Breast epithelium (tissue), 4 donors: Measurements from ENCODE around the gene MAP7. TPM values are rescaled to one million over a fixed set of nuclear protein-coding genes. Genes with fewer than 3 reads are reported as not detected.

Experiments used
- DNase-seq, 2 donors: peaks; one replicate each; pipeline ENCODE4 v3.0.0-alpha.2; 2019; ENCODE audit warnings: low spot score in 2 of 2
- H3K27ac ChIP-seq, 2 donors: fragments of 200-600 bp; sonication (generic) in 1 of 2; one replicate each; pipeline ENCODE4 v1.5.1; 2016 to 2019; ENCODE audit warnings: mild to moderate bottlenecking in 1 of 2
- H3K27me3 ChIP-seq, 2 donors: fragments of 200-600 bp; sonication (generic) in 1 of 2; one replicate each; pipeline versions ENCODE4 v1.5.1 to v1.6.0; 2017 to 2019; ENCODE audit warnings: control low read depth in 1 of 2, mild to moderate bottlenecking in 1 of 2
- H3K36me3 ChIP-seq: fragments of 200-600 bp; one replicate; pipeline ENCODE4 v1.5.1; 2019
- H3K4me1 ChIP-seq, 2 donors: fragments of 200-600 bp; sonication (generic); one replicate each; pipeline ENCODE4 v1.5.1; 2016 to 2019; ENCODE audit warnings: control low read depth in 1 of 2
- H3K4me3 ChIP-seq, 3 donors: fragments of 200-600 bp; sonication (generic); 1 replicate in 2 of 3; 2 replicates in 1 of 3; pipeline ENCODE4 v1.5.1; 2016 to 2019; ENCODE audit warnings: mild to moderate bottlenecking in 3 of 3, moderate library complexity in 2 of 3
- H3K9me3 ChIP-seq, 2 donors: fragments of 200-600 bp; sonication (generic) in 1 of 2; one replicate each; pipeline ENCODE4 v1.5.1; 2016 to 2019; ENCODE audit warnings: control low read depth in 1 of 2
- POLR2A ChIP-seq: fragments of 450-650 bp; IDR thresholded peaks from one replicate; pipeline ENCODE4 v1.6.1; 2016; ENCODE audit warnings: antibody characterized with exemption, mild to moderate bottlenecking, moderate library complexity
- POLR2AphosphoS5 ChIP-seq, 3 donors: sonication (generic); formaldehyde crosslinking; IDR thresholded peaks; one replicate each; pipeline ENCODE4 v1.6.1; 2017; ENCODE audit warnings: antibody characterized with exemption in 3 of 3
- intact Hi-C: fragments of 100-400 bp; cut with DNase I; formaldehyde crosslinking; loops from one replicate; pipeline ENCODE4 v1.15.1; 2023; ENCODE audit warnings: low total_unique reads
- total RNA-seq, 3 donors: library from RNA; depleted of rRNA; stranded (reverse); fragments of >200 nt; gene quantifications; one replicate each; pipeline ENCODE4 v1.1.0, GENCODE V29; 2016
- TF ChIP-seq, protein P1 (sequence below), 3 donors: fragments of 450-650 bp; IDR thresholded peaks; one replicate each; pipeline ENCODE4 v1.5.1; 2016 to 2017; ENCODE audit warnings: antibody characterized with exemption in 3 of 3, mild to moderate bottlenecking in 3 of 3, moderate library complexity in 3 of 3

The MAP7 gene
- total RNA-seq, 3 donors from 2014 or later = 14.2 to 42.4 (median 16.4) TPM

DNA sequence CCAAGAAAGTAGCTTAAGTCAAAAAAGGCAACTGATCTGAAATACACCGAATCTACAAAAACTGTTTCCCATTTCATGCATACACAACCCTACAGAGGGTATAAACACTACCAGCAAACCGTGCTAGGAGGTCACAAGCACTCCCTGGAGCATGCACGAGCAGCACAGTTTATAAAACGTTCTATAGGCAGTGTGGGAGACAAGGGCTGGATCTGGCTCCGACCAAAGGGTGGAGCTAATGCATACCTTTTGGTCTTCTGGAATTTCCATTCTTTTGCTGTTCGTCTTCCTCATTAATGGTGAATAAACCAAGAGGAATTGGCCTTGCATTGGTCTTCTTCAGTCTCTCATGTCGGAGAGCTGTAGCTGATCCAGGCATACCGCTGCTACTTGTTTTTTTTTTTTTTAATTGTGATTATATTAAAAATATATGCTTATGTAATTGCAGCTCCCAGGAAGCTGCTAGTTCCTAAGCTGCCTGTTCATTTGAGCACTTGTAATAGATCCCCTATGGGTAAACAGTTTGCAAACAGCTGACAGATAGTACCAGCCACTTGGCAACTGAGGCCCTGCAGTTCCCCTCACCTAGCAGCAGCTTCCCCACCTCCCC lies 24.5 kb downstream of the MAP7 start:
- H3K4me3 ChIP-seq = no peak overlapping the region
- no peak overlapping the region for H3K27ac ChIP-seq
- no peaks in the 10 kb centered on the region for H3K9me3 ChIP-seq
- peaks cover 0 to 5% of the 10 kb centered on the region in 2 donors for H3K4me1 ChIP-seq
- H3K27me3 ChIP-seq = no peaks in the 10 kb centered on the region
- H3K36me3 ChIP-seq = no peaks in the 10 kb centered on the region
- no peak for DNase-seq
- intact Hi-C loops = no loop called here
- no peak for TF ChIP-seq POLR2A
- TF ChIP-seq, protein P1, sequence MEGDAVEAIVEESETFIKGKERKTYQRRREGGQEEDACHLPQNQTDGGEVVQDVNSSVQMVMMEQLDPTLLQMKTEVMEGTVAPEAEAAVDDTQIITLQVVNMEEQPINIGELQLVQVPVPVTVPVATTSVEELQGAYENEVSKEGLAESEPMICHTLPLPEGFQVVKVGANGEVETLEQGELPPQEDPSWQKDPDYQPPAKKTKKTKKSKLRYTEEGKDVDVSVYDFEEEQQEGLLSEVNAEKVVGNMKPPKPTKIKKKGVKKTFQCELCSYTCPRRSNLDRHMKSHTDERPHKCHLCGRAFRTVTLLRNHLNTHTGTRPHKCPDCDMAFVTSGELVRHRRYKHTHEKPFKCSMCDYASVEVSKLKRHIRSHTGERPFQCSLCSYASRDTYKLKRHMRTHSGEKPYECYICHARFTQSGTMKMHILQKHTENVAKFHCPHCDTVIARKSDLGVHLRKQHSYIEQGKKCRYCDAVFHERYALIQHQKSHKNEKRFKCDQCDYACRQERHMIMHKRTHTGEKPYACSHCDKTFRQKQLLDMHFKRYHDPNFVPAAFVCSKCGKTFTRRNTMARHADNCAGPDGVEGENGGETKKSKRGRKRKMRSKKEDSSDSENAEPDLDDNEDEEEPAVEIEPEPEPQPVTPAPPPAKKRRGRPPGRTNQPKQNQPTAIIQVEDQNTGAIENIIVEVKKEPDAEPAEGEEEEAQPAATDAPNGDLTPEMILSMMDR (IDR thresholded peaks at IDR 0.05) = no peak
- no peak for TF ChIP-seq POLR2AphosphoS5 (IDR thresholded peaks at IDR 0.05)

DNA sequence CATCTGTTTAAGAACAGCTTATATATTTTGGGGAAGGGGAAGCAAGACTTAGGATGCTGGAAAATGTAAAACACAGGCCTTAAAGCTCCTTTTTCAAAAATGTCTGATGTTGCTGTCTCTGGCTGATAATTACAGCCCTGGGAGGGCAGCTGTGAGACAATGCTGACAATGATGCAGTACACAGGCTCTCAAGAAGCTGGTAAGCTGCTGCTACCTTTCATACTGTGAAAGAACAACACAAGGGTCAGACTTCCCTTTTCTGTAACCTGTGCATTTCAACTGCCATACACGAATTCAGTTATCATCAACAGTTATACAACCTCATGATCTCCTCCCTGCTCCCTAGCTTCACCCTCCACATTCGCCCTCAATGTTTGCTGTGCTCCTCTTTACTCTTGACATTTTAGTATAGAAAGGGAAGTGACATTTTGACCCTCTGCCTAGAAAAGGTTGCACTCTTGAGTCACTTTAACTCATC lies 25.2 kb downstream of the MAP7 start:
- intact Hi-C loops = no loop called here

DNA sequence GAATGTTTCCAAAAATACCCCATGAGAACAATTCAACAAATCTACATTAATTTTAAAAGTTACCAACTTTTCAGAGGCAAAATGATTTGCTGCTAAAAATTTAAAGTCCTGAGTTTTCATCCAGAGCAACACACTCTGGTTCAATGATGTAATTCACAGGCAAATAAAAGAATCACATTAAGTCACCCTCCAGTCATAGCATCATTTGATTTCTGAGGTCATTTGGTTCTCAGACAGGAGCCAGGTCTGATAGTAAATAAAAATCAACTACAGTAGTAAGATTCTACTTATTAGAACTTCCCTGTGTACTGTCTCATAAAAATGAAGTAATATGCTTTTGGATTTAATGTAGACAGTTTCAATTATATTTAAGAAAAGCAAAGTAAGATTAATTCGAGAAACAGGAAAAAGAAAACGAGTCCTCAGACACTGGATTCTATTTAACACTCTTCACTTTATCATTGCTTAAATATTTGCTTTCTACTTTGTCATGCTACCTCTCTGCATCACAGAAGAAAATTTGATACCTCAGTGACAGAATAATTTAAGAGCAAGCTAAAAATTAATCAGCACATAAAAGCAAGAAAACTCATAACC lies 25.8 kb downstream of the MAP7 start:
- Histone ChIP-seq H3K36me3 (no peaks in the 10 kb centered on the region), H3K4me3 (no peak overlapping the region), H3K4me1 (peaks cover 0 to 5% of the 10 kb centered on the region in 2 donors), H3K9me3 (no peaks in the 10 kb centered on the region), H3K27me3 (no peaks in the 10 kb centered on the region), H3K27ac (no peak overlapping the region)
- no peak for TF ChIP-seq POLR2AphosphoS5 (IDR thresholded peaks at IDR 0.05)
- TF ChIP-seq POLR2A = no peak
- TF ChIP-seq, protein P1 (IDR thresholded peaks at IDR 0.05) = no peak
- intact Hi-C loops = no loop called here
- no peak for DNase-seq

More for the DNA sequence above, 25.2 kb downstream of the MAP7 start:
- TF ChIP-seq POLR2A (no peak), POLR2AphosphoS5 (IDR thresholded peaks at IDR 0.05) (no peak)
- TF ChIP-seq, protein P1 (IDR thresholded peaks at IDR 0.05) = no peak
- Histone ChIP-seq H3K27me3 (no peaks in the 10 kb centered on the region), H3K9me3 (no peaks in the 10 kb centered on the region), H3K4me3 (no peak overlapping the region), H3K4me1 (peaks cover 0 to 5% of the 10 kb centered on the region in 2 donors), H3K27ac (no peak overlapping the region), H3K36me3 (no peaks in the 10 kb centered on the region)
- no peak for DNase-seq

DNA sequence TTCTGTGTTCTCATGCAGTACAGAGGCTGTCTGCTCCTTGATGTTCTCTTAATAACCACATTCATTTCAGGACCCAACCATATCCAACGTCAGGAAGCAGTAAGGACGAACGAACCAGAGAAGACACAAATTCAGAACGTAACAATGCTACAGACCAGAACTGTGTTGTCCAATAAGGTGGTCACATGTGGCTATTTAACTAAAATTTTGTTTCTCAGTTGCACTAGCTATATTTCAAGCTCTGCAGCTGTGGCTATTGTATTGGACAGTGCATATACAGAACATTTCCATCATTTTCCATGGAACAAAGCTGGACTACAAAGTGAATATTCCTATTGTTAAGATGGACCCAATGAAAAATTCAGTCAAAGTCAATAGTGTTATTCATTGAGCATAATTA lies 27.0 kb downstream of the MAP7 start:
- H3K36me3 ChIP-seq = no peaks in the 10 kb centered on the region
- no peak overlapping the region for H3K4me3 ChIP-seq
- TF ChIP-seq, protein P1 (IDR thresholded peaks at IDR 0.05) = no peak
- TF ChIP-seq POLR2AphosphoS5 (IDR thresholded peaks at IDR 0.05) (no peak), POLR2A (no peak)
- intact Hi-C loops = no loop called here
- H3K27me3 ChIP-seq = no peaks in the 10 kb centered on the region
- H3K4me1 ChIP-seq = peaks cover 0 to 5% of the 10 kb centered on the region in 2 donors
- H3K27ac ChIP-seq = no peak overlapping the region
- no peak for DNase-seq
- H3K9me3 ChIP-seq = no peaks in the 10 kb centered on the region

DNA sequence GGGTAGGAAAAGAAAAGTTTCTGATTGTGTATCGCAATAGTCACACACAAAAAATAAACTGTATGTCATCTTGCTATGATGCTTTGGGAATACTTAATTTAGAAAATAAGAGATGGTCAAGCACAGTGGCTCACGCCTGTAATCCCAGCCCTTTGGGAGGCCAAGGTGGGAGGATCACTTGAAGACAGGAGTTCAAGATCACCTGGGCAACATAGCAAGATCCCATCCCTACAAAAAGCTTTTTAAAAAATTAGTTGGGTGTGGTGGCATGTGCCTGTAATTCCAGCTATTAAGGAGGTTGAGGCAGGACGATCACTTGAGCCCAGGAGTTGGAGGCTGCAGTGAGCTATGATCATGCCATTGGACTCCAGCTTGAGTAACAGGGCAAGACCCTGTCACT lies 27.6 kb downstream of the MAP7 start:
- DNase-seq = no peak
- H3K4me3 ChIP-seq = no peak overlapping the region
- H3K27me3 ChIP-seq = no peaks in the 10 kb centered on the region
- no peak overlapping the region for H3K27ac ChIP-seq
- intact Hi-C loops = no loop called here
- TF ChIP-seq, protein P1 (IDR thresholded peaks at IDR 0.05) = no peak
- TF ChIP-seq POLR2A (no peak), POLR2AphosphoS5 (IDR thresholded peaks at IDR 0.05) (no peak)
- peaks cover 0 to 5% of the 10 kb centered on the region in 2 donors for H3K4me1 ChIP-seq
- H3K36me3 ChIP-seq = no peaks in the 10 kb centered on the region
- H3K9me3 ChIP-seq = no peaks in the 10 kb centered on the region
